ENCODE measurements around the gene EDN3.

The EDN3 gene

GRCh38 chr20:59300333-59301081, at the start of gene EDN3:
Gene EDN3, plus strand, starts transcription at chr20:59300611. Its CDS starts 202 bp downstream, at chr20:59300813.
- DNase-seq (ENCODE audit: low read depth in 2 of 2) = no peak

GRCh38 chr20:59253325-59253724, 47.1 kb upstream of the EDN3 start:
- no peak for DNase-seq (ENCODE audit: low read depth in 2 of 2)

GRCh38 chr20:59253779-59254319, 46.6 kb upstream of the EDN3 start:
- DNase-seq (ENCODE audit: low read depth in 2 of 2) = no peak

- no peak for DNase-seq (ENCODE audit: low read depth in 2 of 2)
Observed at GRCh38 chr20:59255256-59255655, 45.2 kb upstream of the EDN3 start.

GRCh38 chr20:59258221-59258621, 42.2 kb upstream of the EDN3 start:
- DNase-seq (ENCODE audit: low read depth in 2 of 2) = no peak

- no peak for DNase-seq (ENCODE audit: low read depth in 2 of 2)
Observed at GRCh38 chr20:59259946-59260345, 40.5 kb upstream of the EDN3 start.

GRCh38 chr20:59265298-59265697, 35.1 kb upstream of the EDN3 start:
- no peak for DNase-seq (ENCODE audit: low read depth in 2 of 2)

- no peak for DNase-seq (ENCODE audit: low read depth in 2 of 2)
Observed at GRCh38 chr20:59268870-59269269, 31.5 kb upstream of the EDN3 start.

GRCh38 chr20:59269411-59270025, 30.9 kb upstream of the EDN3 start:
- no peak for DNase-seq (ENCODE audit: low read depth in 2 of 2)

GRCh38 chr20:59270380-59270779, 30.0 kb upstream of the EDN3 start:
- DNase-seq (ENCODE audit: low read depth in 2 of 2) = no peak

- DNase-seq (ENCODE audit: low read depth in 2 of 2) = no peak
Observed at GRCh38 chr20:59273739-59274357, 26.6 kb upstream of the EDN3 start.

GRCh38 chr20:59276938-59277337, 23.5 kb upstream of the EDN3 start:
- DNase-seq (ENCODE audit: low read depth in 2 of 2) = no peak

GRCh38 chr20:59284470-59284869, 15.9 kb upstream of the EDN3 start:
- DNase-seq (ENCODE audit: low read depth in 2 of 2) = no peak

- no peak for DNase-seq (ENCODE audit: low read depth in 2 of 2)
Observed at GRCh38 chr20:59289994-59290393, 10.4 kb upstream of the EDN3 start.

GRCh38 chr20:59291740-59292383, 8.5 kb upstream of the EDN3 start:
- no peak for DNase-seq (ENCODE audit: low read depth in 2 of 2)

- DNase-seq (ENCODE audit: low read depth in 2 of 2) = no peak
Observed at GRCh38 chr20:59295531-59295930, 4.9 kb upstream of the EDN3 start.

- DNase-seq (ENCODE audit: low read depth in 2 of 2) = no peak
Observed at GRCh38 chr20:59297686-59298085, 2.7 kb upstream of the EDN3 start.

GRCh38 chr20:59299945-59300332, 472 bp upstream of the EDN3 start:
- DNase-seq (ENCODE audit: low read depth in 2 of 2) = no peak

GRCh38 chr20:59301343-59302007, 1.1 kb downstream of the EDN3 start:
- DNase-seq (ENCODE audit: low read depth in 2 of 2) = no peak

GRCh38 chr20:59305908-59306655, 5.7 kb downstream of the EDN3 start:
- DNase-seq (ENCODE audit: low read depth in 2 of 2) = no peak

- DNase-seq (ENCODE audit: low read depth in 2 of 2) = no peak
Observed at GRCh38 chr20:59307270-59307669, 6.9 kb downstream of the EDN3 start.

All from stimulated activated CD8-positive, alpha-beta memory T cell treated with anti-CD3 and anti-CD28 coated beads, Interleukin-2, amount 100 ng/mL, for 1 hour (primary cell).